ENCODE results near the gene FST. TPM values are rescaled to one million over a fixed set of nuclear protein-coding genes. Genes with fewer than 3 reads are reported as not detected.

Gene FST
- total RNA-seq, 1 experiment from 2014 or later, result not detected

DNA sequence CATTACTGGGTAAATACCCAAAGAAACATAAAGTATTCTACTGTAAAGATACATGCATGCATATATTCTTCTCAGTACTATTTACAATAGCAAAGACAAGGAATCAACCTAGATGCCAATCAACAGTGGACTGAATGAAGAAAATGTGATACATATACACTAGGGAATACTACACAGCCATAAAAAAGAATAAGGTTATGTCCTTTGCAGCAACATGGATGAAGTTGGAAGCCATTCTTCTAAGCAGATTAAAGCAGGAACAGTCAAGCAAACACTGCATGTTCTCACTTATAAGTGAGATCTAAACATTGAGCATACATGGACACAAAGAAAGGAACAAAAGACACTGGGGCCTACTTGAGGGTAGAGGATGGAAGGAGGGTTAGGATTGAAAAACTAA is 40.4 kb downstream of the FST start:
- DNase-seq (ENCODE audit: low spot score), result no peak
- BruUV-seq (replicated peaks), result no TSS peak
- ChIA-PET CTCF (no interaction called here), POLR2A (ENCODE audit: low non-redundant PET) (no interaction called here)
- H3K4me1 ChIP-seq (ENCODE audit: insufficient read depth, low read length, poor library complexity, severe bottlenecking), result no peaks in the 10 kb centered on the region
- no peaks in the 10 kb centered on the region for H3K36me3 ChIP-seq (ENCODE audit: insufficient read depth, low read length, poor library complexity, severe bottlenecking)
- H3K9me3 ChIP-seq (ENCODE audit: low read depth, low read length, poor library complexity, severe bottlenecking), result peaks cover 4% of the 10 kb centered on the region
- H3K27me3 ChIP-seq (replicated peaks; ENCODE audit: insufficient read depth, low read depth, low read length, poor library complexity), result no peaks in the 10 kb centered on the region
- intact Hi-C loops (cut with micrococcal nuclease; ENCODE audit: unreplicated experiment), result no loop called here
- no peak overlapping the region for H3K4me3 ChIP-seq (ENCODE audit: low read depth, low read length, poor library complexity, severe bottlenecking)
- TF ChIP-seq, protein P1, sequence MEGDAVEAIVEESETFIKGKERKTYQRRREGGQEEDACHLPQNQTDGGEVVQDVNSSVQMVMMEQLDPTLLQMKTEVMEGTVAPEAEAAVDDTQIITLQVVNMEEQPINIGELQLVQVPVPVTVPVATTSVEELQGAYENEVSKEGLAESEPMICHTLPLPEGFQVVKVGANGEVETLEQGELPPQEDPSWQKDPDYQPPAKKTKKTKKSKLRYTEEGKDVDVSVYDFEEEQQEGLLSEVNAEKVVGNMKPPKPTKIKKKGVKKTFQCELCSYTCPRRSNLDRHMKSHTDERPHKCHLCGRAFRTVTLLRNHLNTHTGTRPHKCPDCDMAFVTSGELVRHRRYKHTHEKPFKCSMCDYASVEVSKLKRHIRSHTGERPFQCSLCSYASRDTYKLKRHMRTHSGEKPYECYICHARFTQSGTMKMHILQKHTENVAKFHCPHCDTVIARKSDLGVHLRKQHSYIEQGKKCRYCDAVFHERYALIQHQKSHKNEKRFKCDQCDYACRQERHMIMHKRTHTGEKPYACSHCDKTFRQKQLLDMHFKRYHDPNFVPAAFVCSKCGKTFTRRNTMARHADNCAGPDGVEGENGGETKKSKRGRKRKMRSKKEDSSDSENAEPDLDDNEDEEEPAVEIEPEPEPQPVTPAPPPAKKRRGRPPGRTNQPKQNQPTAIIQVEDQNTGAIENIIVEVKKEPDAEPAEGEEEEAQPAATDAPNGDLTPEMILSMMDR (conservative IDR thresholded peaks at IDR 0.05; ENCODE audit: low read depth, low read length), result no peak
- TF ChIP-seq EZH2 (IDR thresholded peaks at IDR 0.05; ENCODE audit: borderline replicate concordance, low read depth, low read length, poor library complexity, severe bottlenecking), result no peak
- no peak overlapping the region for H3K27ac ChIP-seq (ENCODE audit: low read depth, low read length, poor library complexity, severe bottlenecking)

Other genes with a start within 250 kb of the FST start
- 108 and 112 TPM in 2 replicates for gene NDUFS4, start 80.0 kb downstream of the FST start, total RNA-seq (2021)

Measured in A673 (cell line).